H9 (cell line): Measurements from ENCODE around the gene ATL1. TPM values are rescaled to one million over a fixed set of nuclear protein-coding genes. Genes with fewer than 3 reads are reported as not detected.

Experiments
- DNase-seq: peaks from one replicate; pipeline ENCODE4 v3.0.0-alpha.2; 2017
- H2AFZ ChIP-seq: one replicate; pipeline ENCODE4 v1.6.1; 2013; ENCODE audit warnings: mild to moderate bottlenecking, low read length, control low read depth, moderate library complexity
- H2AK5ac ChIP-seq: 2 replicates; pipeline ENCODE4 v1.6.1; 2013; ENCODE audit warnings: low read length, control low read depth, mixed read lengths; ENCODE audit not compliant: insufficient read length
- H2BK120ac ChIP-seq: one replicate; pipeline ENCODE4 v1.6.1; 2013; ENCODE audit warnings: low read depth, mild to moderate bottlenecking, low read length, control low read depth, inconsistent platforms; ENCODE audit not compliant: poor library complexity, severe bottlenecking
- H2BK12ac ChIP-seq: 2 replicates; pipeline ENCODE4 v1.6.1; 2013; ENCODE audit warnings: low read length, control low read depth, mixed read lengths, low read depth; ENCODE audit not compliant: insufficient read length
- H2BK15ac ChIP-seq: 2 replicates; pipeline ENCODE4 v1.6.1; 2013; ENCODE audit warnings: low read depth, low read length, control low read depth
- H2BK20ac ChIP-seq: one replicate; pipeline ENCODE4 v1.6.1; 2013; ENCODE audit warnings: low read depth, mild to moderate bottlenecking, low read length, control low read depth, inconsistent platforms; ENCODE audit not compliant: poor library complexity, severe bottlenecking
- H2BK5ac ChIP-seq: 2 replicates; pipeline ENCODE4 v1.6.1; 2013; ENCODE audit warnings: low read length, control low read depth, mixed read lengths; ENCODE audit not compliant: insufficient read length
- H3K14ac ChIP-seq: 2 replicates; pipeline ENCODE4 v1.6.1; 2013; ENCODE audit warnings: low read length, control low read depth; ENCODE audit not compliant: insufficient read depth
- H3K18ac ChIP-seq: 2 replicates; pipeline ENCODE4 v1.6.1; 2013; ENCODE audit warnings: low read depth, mild to moderate bottlenecking, mixed read lengths, low read length, control low read depth; ENCODE audit not compliant: insufficient read length
- H3K23ac ChIP-seq: 2 replicates; pipeline ENCODE4 v1.6.1; 2013; ENCODE audit warnings: low read length, control low read depth, mixed read lengths, low read depth; ENCODE audit not compliant: insufficient read length
- H3K23me2 ChIP-seq: 2 replicates; pipeline ENCODE4 v1.6.1; 2013; ENCODE audit warnings: low read depth, mild to moderate bottlenecking, mixed read lengths, low read length, control low read depth; ENCODE audit not compliant: insufficient read length, poor library complexity, severe bottlenecking
- H3K27ac ChIP-seq: 2 replicates; pipeline ENCODE4 v1.5.1; 2013; ENCODE audit warnings: low read length, control low read depth, mixed read lengths, low read depth; ENCODE audit not compliant: insufficient read length
- H3K27me3 ChIP-seq: 2 replicates; pipeline ENCODE4 v1.6.1; 2013; ENCODE audit warnings: low read length, control low read depth, inconsistent platforms; ENCODE audit not compliant: insufficient read depth
- H3K4ac ChIP-seq: 2 replicates; pipeline ENCODE4 v1.6.1; 2013; ENCODE audit warnings: low read depth, mild to moderate bottlenecking, control low read depth, inconsistent platforms, low read length, moderate library complexity
- H3K4me1 ChIP-seq: 2 replicates; pipeline ENCODE4 v1.6.1; 2013; ENCODE audit warnings: low read length, control low read depth, inconsistent platforms; ENCODE audit not compliant: insufficient read depth
- H3K4me2 ChIP-seq: 2 replicates; pipeline ENCODE4 v1.6.1; 2013; ENCODE audit warnings: low read length, control low read depth, mixed read lengths; ENCODE audit not compliant: insufficient read length, insufficient read depth
- H3K56ac ChIP-seq: 2 replicates; pipeline ENCODE4 v1.6.1; 2013; ENCODE audit warnings: low read depth, mild to moderate bottlenecking, mixed read lengths, low read length, control low read depth; ENCODE audit not compliant: insufficient read length
- H3K79me1 ChIP-seq: 2 replicates; pipeline ENCODE4 v1.6.1; 2013; ENCODE audit warnings: low read depth, mild to moderate bottlenecking, moderate library complexity, low read length, control low read depth, inconsistent platforms; ENCODE audit not compliant: insufficient read depth, poor library complexity, severe bottlenecking
- H3K79me2 ChIP-seq: 2 replicates; pipeline ENCODE4 v1.6.1; 2013; ENCODE audit warnings: low read length, control low read depth, inconsistent platforms; ENCODE audit not compliant: insufficient read depth
- H3K9ac ChIP-seq: 2 replicates; pipeline ENCODE4 v1.6.1; 2013; ENCODE audit warnings: low read length, control low read depth, mixed read lengths; ENCODE audit not compliant: insufficient read length; ENCODE audit errors: extremely low read depth
- H3K9me3 ChIP-seq: one replicate; pipeline ENCODE4 v1.6.1; 2013; ENCODE audit warnings: low read depth, low read length, inconsistent platforms; ENCODE audit not compliant: control insufficient read depth
- H3T11ph ChIP-seq: one replicate; pipeline ENCODE4 v1.6.1; 2013; ENCODE audit warnings: mild to moderate bottlenecking, low read length, control low read depth, inconsistent platforms
- H4K20me1 ChIP-seq: one replicate; pipeline ENCODE4 v1.6.1; 2013; ENCODE audit not compliant: control insufficient read depth, insufficient read length, insufficient read depth
- H4K5ac ChIP-seq: 2 replicates; pipeline ENCODE4 v1.6.1; 2013; ENCODE audit warnings: low read depth, mild to moderate bottlenecking, mixed read lengths, low read length, control low read depth; ENCODE audit not compliant: insufficient read length
- H4K8ac ChIP-seq: replicated peaks from 2 replicates; pipeline ENCODE4 v1.6.1; 2013; ENCODE audit warnings: low read length, control low read depth, mixed read lengths, low read depth; ENCODE audit not compliant: insufficient read length
- H4K91ac ChIP-seq: 2 replicates; pipeline ENCODE4 v1.6.1; 2013; ENCODE audit warnings: low read depth, mild to moderate bottlenecking, moderate library complexity, mixed read lengths, low read length, control low read depth; ENCODE audit not compliant: insufficient read length
- H3K27ac Mint-ChIP-seq, 3 experiments: 2 replicates in 2 of 3; 3 replicates in 1 of 3; pipeline ENCODE4 v1.8.0; 2020 to 2021; ENCODE audit warnings: mixed read lengths in 3 of 3, mild to moderate bottlenecking in 1 of 3, moderate library complexity in 1 of 3
- H3K27me3 Mint-ChIP-seq: 2 replicates; pipeline ENCODE4 v1.8.0; 2021; ENCODE audit warnings: low read depth, mild to moderate bottlenecking, moderate library complexity, mixed read lengths
- H3K36me3 Mint-ChIP-seq, 3 experiments: 2 replicates in 2 of 3; 3 replicates in 1 of 3; pipeline ENCODE4 v1.8.0; 2020 to 2021; ENCODE audit warnings: low read depth in 3 of 3, mixed read lengths in 3 of 3; ENCODE audit not compliant: insufficient read depth in 1 of 3
- H3K4me1 Mint-ChIP-seq, 2 experiments: 2 replicates each; pipeline ENCODE4 v1.8.0; 2020; ENCODE audit warnings: mixed read lengths in 2 of 2
- H3K4me3 Mint-ChIP-seq, 2 experiments: 2 replicates in 1 of 2; 3 replicates in 1 of 2; pipeline ENCODE4 v1.8.0; 2020 to 2021; ENCODE audit warnings: mild to moderate bottlenecking in 2 of 2, mixed read lengths in 2 of 2, moderate library complexity in 1 of 2
- H3K9me3 Mint-ChIP-seq, 2 experiments: 2 replicates in 1 of 2; 3 replicates in 1 of 2; pipeline ENCODE4 v1.8.0; 2020; ENCODE audit warnings: mild to moderate bottlenecking in 2 of 2, mixed read lengths in 2 of 2, moderate library complexity in 1 of 2
- WGBS: extraction: QIAGEN DNeasy Blood & Tissue Kit; methylation state at CpG from one replicate; pipeline ENCODE4 v1.1.7; 2013; ENCODE audit warnings: missing lambda C conversion rate, low lambda C conversion rate, mixed read lengths; ENCODE audit not compliant: insufficient read length; ENCODE audit errors: extremely low coverage; 5-methylcytosine and 5-hydroxymethylcytosine counted together
- total RNA-seq: library from RNA; stranded (reverse); gene quantifications from 2 replicates; pipeline ENCODE4 v1.2.1, GENCODE V29; 2021
- TF ChIP-seq, protein P1 (sequence below): fragments of 200-600 bp; sonication (generic); conservative IDR thresholded peaks from 3 replicates; pipeline ENCODE4 v1.8.0; 2021; ENCODE audit warnings: antibody characterized with exemption, mild to moderate bottlenecking

Gene ATL1
- total RNA-seq, 1 experiment from 2014 or later, result 3.0 TPM

GRCh38 chr14:50510157-50510556 lies 49.8 kb upstream of the ATL1 start:
- no peak overlapping the region for H3K18ac ChIP-seq
- 0 out of 4 replicates have a peak, but pooled peaks cover 0 to 2% of the 10 kb centered on the region in 2 experiments for H3K4me1 Mint-ChIP-seq
- H2BK15ac ChIP-seq, result no peak overlapping the region
- H3K79me2 ChIP-seq, result peaks cover 13% of the 10 kb centered on the region; the same call in 1 of the 2 replicates
- no peak overlapping the region for H3K4ac ChIP-seq
- H2BK20ac ChIP-seq, result no peak overlapping the region
- no peak for DNase-seq
- H4K20me1 ChIP-seq, result no peaks in the 10 kb centered on the region
- no peaks in the 10 kb centered on the region; a peak in 1 of 5 replicates for H3K9me3 Mint-ChIP-seq
- H3T11ph ChIP-seq, result no peak overlapping the region
- no peaks in the 10 kb centered on the region for H3K27me3 ChIP-seq
- no peak overlapping the region for H2AFZ ChIP-seq
- no peak overlapping the region for H4K91ac ChIP-seq
- no peak overlapping the region for H2BK5ac ChIP-seq
- no peak overlapping the region for H3K27ac ChIP-seq
- H2AK5ac ChIP-seq, result no peak overlapping the region
- no peaks in the 10 kb centered on the region; a peak in 1 of 7 replicates for H3K36me3 Mint-ChIP-seq
- H3K23me2 ChIP-seq, result no peaks in the 10 kb centered on the region
- no peak overlapping the region for H3K4me2 ChIP-seq
- WGBS, result no CpG with 5 or more reads among the region's 7 CpGs
- H4K5ac ChIP-seq, result no peak overlapping the region
- H3K14ac ChIP-seq, result no peak overlapping the region; the same call in 1 of the 2 replicates
- no peaks in the 10 kb centered on the region for H3K27me3 Mint-ChIP-seq
- TF ChIP-seq, protein P1, sequence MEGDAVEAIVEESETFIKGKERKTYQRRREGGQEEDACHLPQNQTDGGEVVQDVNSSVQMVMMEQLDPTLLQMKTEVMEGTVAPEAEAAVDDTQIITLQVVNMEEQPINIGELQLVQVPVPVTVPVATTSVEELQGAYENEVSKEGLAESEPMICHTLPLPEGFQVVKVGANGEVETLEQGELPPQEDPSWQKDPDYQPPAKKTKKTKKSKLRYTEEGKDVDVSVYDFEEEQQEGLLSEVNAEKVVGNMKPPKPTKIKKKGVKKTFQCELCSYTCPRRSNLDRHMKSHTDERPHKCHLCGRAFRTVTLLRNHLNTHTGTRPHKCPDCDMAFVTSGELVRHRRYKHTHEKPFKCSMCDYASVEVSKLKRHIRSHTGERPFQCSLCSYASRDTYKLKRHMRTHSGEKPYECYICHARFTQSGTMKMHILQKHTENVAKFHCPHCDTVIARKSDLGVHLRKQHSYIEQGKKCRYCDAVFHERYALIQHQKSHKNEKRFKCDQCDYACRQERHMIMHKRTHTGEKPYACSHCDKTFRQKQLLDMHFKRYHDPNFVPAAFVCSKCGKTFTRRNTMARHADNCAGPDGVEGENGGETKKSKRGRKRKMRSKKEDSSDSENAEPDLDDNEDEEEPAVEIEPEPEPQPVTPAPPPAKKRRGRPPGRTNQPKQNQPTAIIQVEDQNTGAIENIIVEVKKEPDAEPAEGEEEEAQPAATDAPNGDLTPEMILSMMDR, result no peak
- no peak overlapping the region for H3K56ac ChIP-seq
- H3K9me3 ChIP-seq, result no peaks in the 10 kb centered on the region
- H2BK120ac ChIP-seq, result no peak overlapping the region
- no peak overlapping the region for H3K23ac ChIP-seq
- H3K4me3 Mint-ChIP-seq, result no peak overlapping the region
- no peak overlapping the region for H2BK12ac ChIP-seq
- no peak overlapping the region for H4K8ac ChIP-seq
- H3K9ac ChIP-seq, result no peak overlapping the region
- no peaks in the 10 kb centered on the region for H3K4me1 ChIP-seq
- H3K79me1 ChIP-seq, result no peaks in the 10 kb centered on the region
- no peak overlapping the region for H3K27ac Mint-ChIP-seq
